ENCODE data around the gene MACO1.
A peak's percentile ranks its signal among the peaks of the same experiment; 100 is the strongest.

MACO1 gene

DNA sequence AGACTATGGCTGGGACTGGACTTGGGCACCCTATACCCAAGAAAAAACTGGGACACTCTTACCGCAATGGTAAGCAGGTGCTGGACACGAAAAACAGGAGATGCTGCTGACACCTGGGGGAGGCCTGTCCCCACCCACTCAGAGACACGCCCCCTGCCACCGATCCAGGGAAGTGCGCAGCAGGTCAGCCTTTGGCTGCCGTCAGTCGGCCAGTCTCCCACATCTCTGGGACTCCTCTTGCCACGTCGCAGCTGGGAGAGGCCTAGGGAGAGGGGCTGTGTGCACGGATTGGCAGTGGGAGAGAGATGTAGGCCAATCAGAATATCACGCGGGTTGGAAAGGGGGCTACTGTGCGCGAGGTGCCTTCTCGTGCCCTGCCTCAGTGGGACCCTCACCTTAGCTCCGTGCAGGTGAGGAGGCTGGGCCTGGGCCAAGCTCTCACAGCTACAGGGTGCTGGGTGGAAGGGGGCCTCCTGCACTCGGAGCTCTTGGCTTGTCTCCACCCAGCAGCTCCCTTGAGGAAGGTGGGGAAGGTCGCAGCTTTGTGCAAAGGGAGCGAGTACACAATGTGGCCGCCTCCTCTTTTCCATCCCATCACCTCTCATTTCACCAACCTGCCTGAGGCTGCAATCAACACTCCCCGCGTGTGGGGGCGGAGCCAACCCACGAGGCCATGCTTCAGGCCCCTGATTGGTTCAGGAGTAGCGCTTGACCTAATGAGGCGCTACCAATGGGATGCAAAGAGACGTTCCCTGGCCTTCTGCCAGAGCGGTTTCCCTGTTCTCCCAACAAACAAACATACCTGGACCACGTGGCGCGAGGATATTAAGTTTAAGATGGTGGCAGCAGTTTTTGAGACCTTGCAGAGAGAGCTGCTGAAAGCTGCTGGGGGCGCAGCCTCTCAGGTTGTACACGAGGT, 87.0 kb downstream of the MACO1 start:
- peak in 2 of 10 donors; percentile 35 to 72 for DNase-seq
- intact Hi-C loops (cut with DNase I), result no loop called here

GRCh38 chr1:25519624-25520023, 88.9 kb downstream of the MACO1 start:
- DNase-seq, result peak in 2 of 10 donors; percentile 22 to 43
- intact Hi-C loops (cut with DNase I), result loop anchor here (5.0 kb wide), 1 partner anchor 278 kb away; no protein-coding TSS in a partner anchor

- DNase-seq, result peak in 9 of 10 donors; percentile 34 to 92 (median 73)
- intact Hi-C loops (cut with DNase I), result loop anchor here (5.0 kb wide), 1 partner anchor 277 kb away; no protein-coding TSS in a partner anchor
Measured at GRCh38 chr1:25520446-25521061, 89.9 kb downstream of the MACO1 start.

- intact Hi-C loops (cut with DNase I), result loop anchor here (5.0 kb wide), 1 partner anchor 275 kb away; no protein-coding TSS in a partner anchor
- peak in 2 of 10 donors; percentile 16 to 24 for DNase-seq
Measured at GRCh38 chr1:25522031-25522655, 91.4 kb downstream of the MACO1 start.

DNA sequence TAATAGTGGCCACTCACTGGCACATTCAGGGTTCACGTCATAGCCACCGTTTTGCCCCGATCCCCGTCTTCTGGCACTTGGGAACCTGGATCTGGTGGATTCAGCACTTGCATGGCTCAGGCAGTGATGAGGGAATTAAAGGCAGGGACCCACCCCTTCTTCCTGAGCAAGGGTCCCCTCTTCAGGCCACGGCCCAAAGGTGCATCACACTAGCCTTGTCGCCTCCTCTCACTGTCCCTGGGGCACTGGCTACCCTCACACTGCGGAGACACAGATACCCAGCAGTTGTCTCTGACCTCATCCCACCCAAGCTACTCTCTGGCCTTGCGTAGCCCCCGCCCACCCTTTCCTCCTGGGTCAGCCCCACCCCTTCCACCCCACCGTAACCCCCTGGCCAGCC, 92.8 kb downstream of the MACO1 start:
- intact Hi-C loops (cut with DNase I), result loop anchor here (5.0 kb wide), 1 partner anchor 274 kb away; no protein-coding TSS in a partner anchor
- DNase-seq, result peak in 3 of 10 donors; percentile 42 to 58 (median 52)

DNA sequence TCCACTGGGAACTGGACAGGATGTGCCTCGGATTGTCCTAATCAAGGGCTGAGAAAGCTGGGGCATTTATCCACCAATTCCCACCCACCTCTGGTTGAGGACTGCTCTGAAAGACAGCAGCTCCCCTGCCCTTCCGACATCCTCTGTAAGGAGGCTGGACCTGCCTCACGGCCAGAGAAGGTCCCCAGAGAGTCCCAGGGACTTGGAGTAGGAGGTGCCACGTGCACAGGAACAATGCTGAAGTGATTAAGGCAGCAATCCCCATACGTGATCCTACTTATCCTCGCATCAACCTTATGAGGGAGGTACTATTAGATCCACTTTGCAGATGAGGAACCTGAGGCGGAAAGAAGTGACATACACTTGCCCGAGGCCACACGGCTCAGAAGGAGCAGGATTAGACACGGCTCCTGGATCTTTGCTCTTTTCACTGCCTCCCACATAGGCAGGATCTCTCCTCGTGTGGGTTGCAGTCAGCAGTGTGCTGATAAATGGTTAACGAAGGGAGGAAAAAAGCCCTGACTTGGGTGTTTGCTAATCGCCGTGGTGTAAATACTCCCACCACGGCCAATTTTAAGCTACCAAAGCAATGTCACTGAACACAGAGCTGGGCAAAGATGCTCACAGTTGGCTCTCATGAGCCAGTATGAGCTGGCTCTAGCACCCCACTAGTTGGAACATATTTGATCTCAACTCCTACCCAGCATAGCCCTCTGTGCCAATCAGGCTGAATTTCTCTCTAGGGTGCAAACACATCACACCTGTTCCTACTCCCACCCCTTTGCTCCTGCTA, 94.1 kb downstream of the MACO1 start:
- intact Hi-C loops (cut with DNase I), result loop anchor here (5.0 kb wide), 1 partner anchor 273 kb away; no protein-coding TSS in a partner anchor
- peak in 2 of 10 donors; percentile 54 to 74 for DNase-seq

GRCh38 chr1:25525361-25525688, 94.6 kb downstream of the MACO1 start:
- intact Hi-C loops (cut with DNase I), result no loop called here
- peak in 1 of 10 donors; percentile 19 for DNase-seq

- intact Hi-C loops (cut with DNase I), result no loop called here
- DNase-seq, result no peak
Measured at GRCh38 chr1:25526753-25527152, 96.1 kb downstream of the MACO1 start.

DNA sequence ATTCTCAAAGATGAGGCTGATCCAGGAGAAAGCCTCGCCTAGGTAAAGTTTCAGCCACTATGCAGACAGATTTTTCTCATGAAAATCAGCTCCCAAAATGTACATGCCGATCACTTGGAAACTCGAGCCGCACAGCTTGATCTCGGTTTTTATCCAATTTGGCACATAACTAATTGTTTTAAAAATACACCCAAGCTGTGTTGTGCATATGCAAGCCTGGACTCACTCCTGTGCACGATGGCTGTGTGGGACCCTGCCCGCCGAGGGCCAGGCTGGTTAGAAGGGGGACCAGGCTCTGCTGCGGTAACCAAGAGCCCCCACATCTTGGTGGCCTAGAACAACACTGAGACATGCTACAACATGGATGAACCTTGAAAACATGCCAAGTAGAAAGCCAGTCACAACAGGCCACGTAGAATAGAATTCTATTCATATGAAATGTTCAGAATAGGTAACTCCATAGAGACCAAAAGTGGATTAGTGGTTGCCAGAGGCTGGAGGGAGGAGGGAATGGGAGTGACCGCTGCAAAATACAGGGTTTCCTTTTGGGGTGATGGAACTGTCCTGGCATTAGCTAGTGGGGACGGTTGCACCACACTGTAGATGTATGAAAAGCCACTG, 96.6 kb downstream of the MACO1 start:
- DNase-seq, result peak in 3 of 10 donors; percentile 26 to 84 (median 82)

DNA sequence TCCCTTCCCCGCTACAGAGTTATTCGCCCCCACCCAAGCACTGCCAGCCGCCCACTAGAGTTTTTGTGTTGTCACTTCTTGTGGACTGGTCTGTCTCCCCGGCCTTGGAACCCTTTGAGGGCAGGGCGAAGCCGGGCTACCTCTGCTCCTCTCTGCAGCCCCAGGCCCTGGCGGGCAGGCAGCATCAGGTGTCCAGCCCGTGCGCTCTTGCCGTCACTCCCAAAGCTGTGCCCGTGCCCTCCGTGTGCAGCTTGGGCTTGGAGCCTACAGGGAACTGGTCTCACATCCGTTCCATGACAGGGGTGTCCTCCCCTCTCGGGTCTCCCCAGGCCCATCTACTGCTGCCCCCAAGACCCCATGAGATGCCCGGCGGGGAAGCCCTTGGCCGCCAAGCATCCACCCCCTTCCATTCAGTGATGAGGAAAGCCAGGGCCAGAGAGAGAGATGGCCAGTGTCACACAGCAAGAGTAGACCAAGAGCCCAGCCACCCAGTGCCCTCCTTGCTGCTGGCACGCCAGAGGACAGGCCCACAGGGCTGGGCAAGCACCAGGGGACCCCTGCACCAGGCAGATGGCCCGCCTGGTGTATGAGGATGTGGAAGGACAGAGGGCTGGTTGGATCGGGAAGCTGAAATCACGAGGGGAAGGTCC, 97.4 kb downstream of the MACO1 start:
- DNase-seq, result peak in 2 of 10 donors; percentile 52 to 76
- intact Hi-C loops (cut with DNase I), result no loop called here

More for the DNA sequence above, 96.6 kb downstream of the MACO1 start:
- intact Hi-C loops (cut with DNase I), result no loop called here

GRCh38 chr1:25528881-25529517, 98.3 kb downstream of the MACO1 start:
- DNase-seq, result peak in 2 of 10 donors; percentile 41 to 73
- intact Hi-C loops (cut with DNase I), result no loop called here

- peak in 2 of 10 donors; percentile 23 to 43 for DNase-seq
- intact Hi-C loops (cut with DNase I), result no loop called here
Measured at GRCh38 chr1:25529518-25530185, 99.0 kb downstream of the MACO1 start.

- intact Hi-C loops (cut with DNase I), result no loop called here
- peak in 2 of 10 donors; percentile 60 to 69 for DNase-seq
Measured at GRCh38 chr1:25530186-25531081, 99.7 kb downstream of the MACO1 start.

DNA sequence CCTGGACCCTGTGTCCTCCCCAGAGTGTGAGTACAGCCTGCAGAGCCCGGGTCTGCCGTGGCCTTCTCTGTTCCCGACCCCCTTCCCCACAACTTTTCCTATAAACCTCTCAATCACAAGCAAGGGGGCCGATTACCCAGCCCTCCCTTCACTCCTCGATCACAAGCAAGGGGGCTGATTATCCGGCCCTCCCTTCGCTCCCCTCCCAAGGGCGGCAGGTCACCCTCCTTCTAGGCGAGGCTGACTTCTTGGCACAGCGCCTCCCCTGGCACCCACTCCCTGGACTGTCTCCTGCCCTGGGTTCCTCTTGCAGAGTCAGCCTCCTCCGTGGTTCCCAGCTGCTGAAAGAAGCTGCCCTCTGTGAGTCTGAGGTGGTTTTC, 100.4 kb downstream of the MACO1 start:
- intact Hi-C loops (cut with DNase I), result no loop called here
- peak in 2 of 10 donors; percentile 52 to 56 for DNase-seq

- intact Hi-C loops (cut with DNase I), result no loop called here
- DNase-seq, result peak in 1 of 10 donors; percentile 4
Measured at GRCh38 chr1:25532970-25533369, 102.3 kb downstream of the MACO1 start.

DNA sequence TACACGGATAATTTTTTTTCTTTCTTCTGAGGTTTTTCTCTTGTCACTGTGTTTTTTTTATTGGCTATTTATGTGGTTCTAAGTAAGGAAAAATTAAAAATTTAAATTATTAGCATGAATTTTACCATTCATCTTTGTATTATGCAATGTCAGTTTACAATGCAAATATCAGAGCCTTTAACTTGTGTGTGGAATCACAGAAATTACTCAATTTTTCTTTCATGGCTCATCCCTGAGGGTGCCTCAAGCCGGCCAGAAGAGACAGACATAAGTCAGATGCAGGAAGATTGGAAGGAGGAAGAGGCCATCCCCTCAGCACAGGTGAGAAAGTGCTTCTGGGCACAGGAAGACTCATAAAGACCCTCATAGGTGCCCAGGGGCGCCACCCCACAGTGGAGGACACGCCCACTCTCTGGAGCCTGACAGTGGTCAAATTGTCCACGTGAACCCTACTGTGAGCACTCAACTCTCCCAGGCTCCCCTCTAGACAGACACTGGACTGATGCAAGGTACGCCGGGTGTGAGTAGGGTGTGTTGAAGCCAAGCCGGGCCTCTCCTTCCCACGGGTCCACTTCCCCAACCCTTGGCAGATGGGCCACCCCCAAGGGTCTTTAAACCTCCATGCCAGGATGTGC, 103.2 kb downstream of the MACO1 start:
- intact Hi-C loops (cut with DNase I), result no loop called here
- DNase-seq, result no peak

DNA sequence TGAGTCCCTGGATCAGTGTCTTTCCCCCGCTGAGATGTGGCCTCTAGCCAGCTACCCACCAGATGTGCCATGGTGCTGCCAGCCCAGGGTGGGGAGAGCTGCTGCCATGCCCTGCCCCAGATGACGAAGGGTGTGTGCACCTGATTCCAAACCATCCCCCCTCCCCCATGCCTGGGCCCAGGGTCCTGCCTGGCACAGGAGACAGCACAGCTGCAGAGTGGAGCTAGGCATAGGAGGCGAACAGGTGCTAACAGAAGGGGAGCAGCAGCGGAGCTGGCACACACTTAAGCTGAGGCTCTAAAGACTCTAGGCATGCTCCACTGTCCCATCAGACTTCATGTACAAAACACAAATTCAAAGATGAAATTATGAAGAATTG, 103.7 kb downstream of the MACO1 start:
- DNase-seq, result no peak
- intact Hi-C loops (cut with DNase I), result no loop called here
